CD1c-positive myeloid dendritic cell (primary cell): ENCODE results near the gene CORO2B.

Source experiments
- DNase-seq: peaks from one replicate; pipeline ENCODE4 v3.0.0-alpha.2; 2016; ENCODE audit errors: extremely low spot score

The CORO2B gene

GRCh38 chr15:68626283-68626682, 47.5 kb downstream of the CORO2B start:
- DNase-seq: no peak

GRCh38 chr15:68626739-68627138, 47.9 kb downstream of the CORO2B start:
- DNase-seq: no peak

- no peak for DNase-seq
Observed at GRCh38 chr15:68627476-68627875, 48.7 kb downstream of the CORO2B start.

DNA sequence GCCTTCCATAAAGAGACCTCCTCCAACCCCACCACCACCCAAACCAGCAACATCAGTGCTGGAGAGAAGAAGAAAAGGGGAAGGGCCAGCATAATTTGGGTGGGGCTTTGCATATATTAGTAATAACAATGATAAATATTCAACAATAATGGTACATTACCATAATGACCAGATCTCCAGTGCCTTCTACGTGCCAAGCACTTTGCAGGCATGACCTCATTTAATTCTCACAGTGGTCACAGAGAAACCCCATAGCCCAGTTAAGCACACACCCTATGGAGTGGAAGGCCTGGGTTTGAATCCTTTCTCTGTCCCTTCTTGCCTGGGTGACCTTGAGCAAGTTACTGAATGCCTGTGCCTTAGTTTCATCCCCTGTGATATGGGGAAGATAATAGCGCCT, 49.2 kb downstream of the CORO2B start:
- no peak for DNase-seq

- DNase-seq: no peak
Observed at GRCh38 chr15:68629519-68630210, 50.9 kb downstream of the CORO2B start.

DNA sequence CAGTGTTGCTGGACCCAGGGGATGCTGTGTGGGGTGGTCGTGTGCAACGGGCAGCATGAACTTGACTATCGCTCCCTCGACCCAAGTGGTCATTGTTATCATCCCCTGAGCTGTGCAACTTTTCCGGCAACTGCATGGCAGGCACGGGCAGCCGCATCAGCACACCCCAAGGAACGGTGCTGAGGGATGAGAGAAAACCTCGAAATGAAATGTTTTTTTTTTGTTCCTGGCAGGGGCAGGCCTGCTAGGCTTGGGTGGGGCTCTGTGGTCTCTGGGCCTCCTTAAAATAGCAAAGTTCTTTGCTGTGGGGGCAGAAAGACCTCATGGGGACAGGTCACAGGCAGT, 51.4 kb downstream of the CORO2B start:
- no peak for DNase-seq

- no peak for DNase-seq
Observed at GRCh38 chr15:68630836-68631235, 52.0 kb downstream of the CORO2B start.

DNA sequence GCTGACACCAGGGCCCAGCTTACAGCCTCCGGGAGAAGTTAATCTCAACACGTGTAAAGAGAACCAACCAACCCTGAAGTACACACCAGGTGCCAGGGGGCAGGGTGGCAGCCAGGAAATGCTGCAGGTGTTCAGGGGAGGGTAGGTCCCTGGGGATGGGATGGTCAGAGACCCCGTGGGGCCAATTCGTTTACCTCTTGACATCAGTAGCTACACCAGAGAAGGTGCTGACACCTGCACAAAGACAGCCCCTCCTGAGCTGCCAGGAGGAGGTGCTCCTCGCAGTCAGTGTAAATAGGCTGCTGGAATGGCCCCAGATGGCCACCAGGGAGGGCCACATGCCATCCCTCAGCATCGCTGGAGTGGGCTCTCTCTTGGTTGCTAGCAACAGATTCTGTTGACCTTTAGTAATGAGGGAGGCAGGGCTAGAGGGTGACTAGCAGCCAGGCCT, 52.8 kb downstream of the CORO2B start:
- DNase-seq: no peak

DNA sequence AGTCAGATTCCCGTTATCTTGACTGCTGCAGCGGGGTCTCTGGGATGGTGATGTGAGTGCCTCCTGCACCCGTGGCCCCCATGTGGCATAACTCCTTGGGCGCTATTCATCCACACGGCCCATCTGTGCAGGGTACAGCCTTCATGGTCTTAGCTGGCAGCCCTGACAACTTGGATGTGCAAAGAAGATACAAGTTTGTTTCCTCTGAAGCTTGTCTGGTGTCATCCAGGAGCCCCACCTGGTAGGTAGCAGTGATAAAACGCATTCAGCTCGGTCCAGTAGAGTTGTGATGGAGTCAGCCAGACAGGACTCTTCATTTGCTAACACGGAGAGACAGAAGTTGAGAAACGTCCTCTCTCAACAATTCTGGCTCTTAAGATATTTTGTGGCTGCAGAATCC, 53.3 kb downstream of the CORO2B start:
- DNase-seq: no peak

- DNase-seq: no peak
Observed at GRCh38 chr15:68633231-68634121, 54.7 kb downstream of the CORO2B start.

DNA sequence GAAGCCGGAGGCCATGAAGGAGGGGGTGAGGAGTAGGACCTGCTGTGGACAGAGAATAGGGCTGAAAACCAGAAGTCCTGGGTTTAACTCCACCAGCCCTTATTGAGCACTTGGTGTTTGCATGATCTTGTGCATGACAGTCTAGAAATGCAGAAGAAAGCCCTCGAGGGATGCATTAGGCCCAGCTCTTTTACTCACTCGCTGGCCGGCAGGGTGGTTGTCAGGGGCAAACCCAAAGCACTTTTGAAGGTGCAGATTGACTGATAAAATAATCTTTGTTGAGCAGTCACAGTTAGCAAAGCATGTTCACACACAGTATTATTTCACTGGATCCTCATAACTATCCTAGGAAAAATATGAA, 55.3 kb downstream of the CORO2B start:
- DNase-seq: no peak

- DNase-seq: no peak
Observed at GRCh38 chr15:68634531-68634930, 55.7 kb downstream of the CORO2B start.

- no peak for DNase-seq
Observed at GRCh38 chr15:68635141-68635540, 56.3 kb downstream of the CORO2B start.

DNA sequence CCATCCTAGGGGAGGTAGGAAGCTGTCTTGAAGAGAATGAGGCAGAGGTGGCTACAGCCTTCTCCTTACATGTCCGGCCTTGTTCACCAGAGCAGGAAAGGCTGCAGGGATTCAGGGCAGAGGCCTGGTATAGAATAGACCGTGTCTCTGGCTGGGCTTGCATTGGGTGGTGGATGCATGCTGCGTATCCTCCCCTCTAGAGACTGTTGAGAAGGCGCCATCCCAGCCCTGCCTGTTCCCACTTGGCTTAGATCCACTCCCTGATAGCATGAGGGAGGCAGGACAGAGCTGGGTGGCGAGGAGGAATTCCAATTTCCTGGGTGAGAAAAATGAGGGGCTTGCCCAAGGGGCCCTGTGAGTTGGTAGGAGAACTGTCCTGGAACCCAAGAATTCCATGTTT, 57.5 kb downstream of the CORO2B start:
- DNase-seq: no peak

DNA sequence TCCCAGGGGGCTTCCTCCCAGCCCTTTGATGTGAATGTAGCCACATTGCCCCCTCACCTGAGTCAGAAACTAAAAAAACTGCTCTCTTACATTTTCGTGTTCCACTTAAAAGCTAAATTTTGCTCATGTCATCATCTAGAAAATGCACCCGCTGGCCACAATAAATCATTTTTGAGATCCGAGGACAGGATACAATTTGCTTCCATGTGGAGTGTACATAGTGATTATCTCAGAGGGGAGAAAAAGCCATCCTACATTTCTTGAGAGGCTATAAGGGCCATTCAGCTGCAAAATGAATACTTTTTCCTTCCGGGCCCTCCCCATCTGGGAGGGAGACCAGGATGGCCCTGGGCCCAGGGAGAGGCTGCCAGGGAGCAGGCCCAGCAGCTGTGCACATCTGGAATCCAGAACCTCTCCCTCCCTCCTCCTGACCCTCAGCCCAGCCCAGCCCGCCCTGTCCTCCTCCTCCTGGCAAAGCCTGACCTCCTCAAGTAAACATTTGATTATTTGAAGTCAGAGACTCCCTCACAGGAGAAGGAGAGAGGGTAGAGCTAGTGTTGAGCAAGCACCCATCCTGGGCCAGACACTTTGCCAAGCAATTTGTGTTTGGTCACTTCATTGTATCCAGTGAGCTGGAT, 59.1 kb downstream of the CORO2B start:
- no peak for DNase-seq

GRCh38 chr15:68638953-68639515, 60.2 kb downstream of the CORO2B start:
- no peak for DNase-seq

GRCh38 chr15:68639926-68640600, 61.3 kb downstream of the CORO2B start:
- no peak for DNase-seq

DNA sequence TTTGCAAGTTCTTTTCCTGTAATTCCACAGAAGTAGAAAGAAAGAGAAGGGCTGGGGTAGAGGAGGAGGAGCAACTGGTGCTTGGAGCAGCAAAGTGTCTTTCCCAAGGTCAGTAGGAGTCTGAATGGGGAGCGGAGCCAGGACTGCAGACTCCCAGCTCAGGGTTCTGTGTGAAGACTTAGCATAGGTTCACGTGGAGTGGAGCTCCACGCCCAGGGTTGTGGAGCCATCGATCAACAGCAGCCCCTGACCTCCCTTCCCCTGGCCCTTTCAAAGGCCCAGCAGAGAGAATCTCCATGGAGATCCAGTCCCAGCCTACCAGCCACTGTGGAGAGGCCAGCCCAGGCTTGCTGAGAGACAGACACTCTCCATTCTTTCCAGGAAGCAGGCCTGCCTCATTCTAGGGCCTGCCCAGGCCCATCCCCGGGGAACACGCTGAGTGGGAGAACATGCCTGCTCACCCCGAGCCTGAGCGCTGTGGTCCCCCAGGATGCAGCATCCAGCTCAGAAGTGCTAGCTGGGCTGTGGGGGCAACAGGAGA, 62.1 kb downstream of the CORO2B start:
- no peak for DNase-seq

DNA sequence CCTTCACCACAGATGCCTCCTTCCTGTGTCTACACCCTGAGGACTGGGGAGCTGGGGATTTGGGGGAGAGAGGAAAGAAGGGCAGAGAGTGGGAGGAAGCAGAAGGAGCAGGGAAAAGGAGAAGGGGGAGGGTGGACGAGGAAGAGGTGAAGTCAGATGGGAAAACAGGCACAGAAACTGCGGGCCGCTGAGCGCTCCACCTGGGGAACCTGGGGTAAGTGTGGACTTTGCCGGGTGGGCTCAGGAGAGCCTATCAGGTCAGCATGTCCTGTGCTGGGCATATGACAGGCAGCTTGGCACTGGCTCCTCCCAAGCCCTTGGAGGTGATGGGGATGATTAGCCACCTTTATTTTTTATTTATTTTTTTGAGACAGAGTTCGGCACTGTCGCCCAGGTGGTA, 62.6 kb downstream of the CORO2B start:
- DNase-seq: no peak

GRCh38 chr15:68642491-68642845, 63.7 kb downstream of the CORO2B start:
- no peak for DNase-seq

DNA sequence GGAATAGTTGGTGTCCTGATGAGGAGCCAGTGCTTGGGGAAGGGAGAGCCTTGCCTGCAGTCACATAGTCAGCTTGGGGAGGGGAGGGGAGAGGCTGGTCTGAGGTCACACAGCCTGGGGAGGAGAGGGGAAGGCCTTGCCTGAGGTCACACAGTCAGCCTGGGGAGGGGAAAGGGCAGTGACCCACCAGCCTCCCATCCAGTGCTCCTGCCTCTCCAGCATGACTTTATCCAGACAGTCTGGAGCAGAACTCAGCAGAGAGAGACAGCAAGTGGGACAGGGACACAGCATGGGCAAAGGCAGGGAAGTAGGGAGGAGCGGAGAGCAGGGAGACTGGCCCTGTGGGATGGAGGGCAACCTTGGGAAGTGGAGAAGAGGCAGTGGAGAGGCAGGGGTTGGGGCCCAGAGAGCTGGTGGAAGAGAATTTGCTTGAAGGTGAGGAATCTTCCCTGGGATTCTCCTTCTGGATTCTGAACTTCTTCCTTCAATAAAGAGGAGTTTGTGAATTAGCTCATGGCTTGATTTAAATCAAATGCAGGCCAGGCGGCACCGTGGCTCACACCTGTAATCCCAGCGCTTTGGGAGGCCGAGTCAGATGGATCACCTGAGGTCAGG, 64.5 kb downstream of the CORO2B start:
- no peak for DNase-seq
